ENCODE data around the gene FARP1.

Gene FARP1

GRCh38 chr13:98203646-98204326, 60.9 kb downstream of the FARP1 start:
- CTCF ChIA-PET, result no interaction called here
- TF ChIP-seq ZSCAN16 (tag by site-specific recombination; IDR thresholded peaks at IDR 0.05), result no peak
- TF ChIP-seq ZNF140 (tag by site-specific recombination; IDR thresholded peaks at IDR 0.05), result 0 out of 2 replicates have a peak, but pooled peaks have one; percentile 14
- H3K4me3 ChIP-seq (ENCODE audit: low read depth, low read length), result no peak overlapping the region
- POLR2A ChIA-PET, result no interaction called here
- peaks cover 2% of the 10 kb centered on the region; the same call in 1 of the 2 replicates for H3K4me1 ChIP-seq (ENCODE audit: control insufficient read depth, insufficient read depth, low read length)
- H3K36me3 ChIP-seq (ENCODE audit: control insufficient read depth in 2 of 2, insufficient read depth in 1 of 2, low read length in 2 of 2), result no peaks in the 10 kb centered on the region
- no peak overlapping the region for H3K27ac ChIP-seq (ENCODE audit: extremely low read depth, low read depth, low read length)
- no peaks in the 10 kb centered on the region for H3K9me3 ChIP-seq (ENCODE audit: control insufficient read depth, insufficient read depth, low read depth, low read length)

- peaks cover 2% of the 10 kb centered on the region; the same call in 1 of the 2 replicates for H3K4me1 ChIP-seq (ENCODE audit: control insufficient read depth, insufficient read depth, low read length)
- no peak overlapping the region for H3K27ac ChIP-seq (ENCODE audit: extremely low read depth, low read depth, low read length)
- no peaks in the 10 kb centered on the region for H3K9me3 ChIP-seq (ENCODE audit: control insufficient read depth, insufficient read depth, low read depth, low read length)
- POLR2A ChIA-PET, result no interaction called here
- H3K36me3 ChIP-seq (ENCODE audit: control insufficient read depth in 2 of 2, insufficient read depth in 1 of 2, low read length in 2 of 2), result no peaks in the 10 kb centered on the region
- no peak overlapping the region for H3K4me3 ChIP-seq (ENCODE audit: low read depth, low read length)
- CTCF ChIA-PET, result interaction anchor here (0.7 kb wide), 1 partner anchor 17 kb away, joined by 3 read pairs; no protein-coding TSS in a partner anchor
- TF ChIP-seq TSHZ1 (tag by site-specific recombination; IDR thresholded peaks at IDR 0.05; ENCODE audit: borderline replicate concordance) (no peak), ZNF221 (tag by site-specific recombination; IDR thresholded peaks at IDR 0.05; ENCODE audit: borderline replicate concordance) (no peak), AEBP2 (tag by site-specific recombination; IDR thresholded peaks at IDR 0.05; ENCODE audit: borderline replicate concordance) (no peak)
Measured at GRCh38 chr13:98204546-98204945, 61.7 kb downstream of the FARP1 start.

- no peak for TF ChIP-seq ZNF624 (tag by site-specific recombination; IDR thresholded peaks at IDR 0.05)
- no peak for TF ChIP-seq ZNF626 (tag by site-specific recombination; IDR thresholded peaks at IDR 0.05)
- no peak for TF ChIP-seq ZBTB48 (tag by site-specific recombination; IDR thresholded peaks at IDR 0.05)
- H3K27ac ChIP-seq (ENCODE audit: extremely low read depth, low read depth, low read length), result no peak overlapping the region
- no peaks in the 10 kb centered on the region for H3K9me3 ChIP-seq (ENCODE audit: control insufficient read depth, insufficient read depth, low read depth, low read length)
- no peaks in the 10 kb centered on the region for H3K4me1 ChIP-seq (ENCODE audit: control insufficient read depth, insufficient read depth, low read length)
- ChIA-PET CTCF (no interaction called here), POLR2A (no interaction called here)
- no peaks in the 10 kb centered on the region for H3K36me3 ChIP-seq (ENCODE audit: control insufficient read depth in 2 of 2, insufficient read depth in 1 of 2, low read length in 2 of 2)
- H3K4me3 ChIP-seq (ENCODE audit: low read depth, low read length), result no peak overlapping the region
Measured at GRCh38 chr13:98206946-98207345, 64.1 kb downstream of the FARP1 start.

GRCh38 chr13:98207416-98207815, 64.5 kb downstream of the FARP1 start:
- Histone ChIP-seq H3K9me3 (ENCODE audit: control insufficient read depth, insufficient read depth, low read depth, low read length) (no peaks in the 10 kb centered on the region), H3K4me1 (ENCODE audit: control insufficient read depth, insufficient read depth, low read length) (no peaks in the 10 kb centered on the region), H3K36me3 (ENCODE audit: control insufficient read depth in 2 of 2, insufficient read depth in 1 of 2, low read length in 2 of 2) (no peaks in the 10 kb centered on the region), H3K27ac (ENCODE audit: extremely low read depth, low read depth, low read length) (no peak overlapping the region), H3K4me3 (ENCODE audit: low read depth, low read length) (no peak overlapping the region)
- CTCF ChIA-PET, result no interaction called here
- POLR2A ChIA-PET, result no interaction called here
- no peak for TF ChIP-seq HOXA7 (CRISPR knock-in tag; IDR thresholded peaks at IDR 0.05; ENCODE audit: borderline replicate concordance)
- no peak for TF ChIP-seq ZNF548 (tag by site-specific recombination; IDR thresholded peaks at IDR 0.05)
- no peak for TF ChIP-seq ZNF223 (tag by site-specific recombination; IDR thresholded peaks at IDR 0.05)
- no peak for TF ChIP-seq ZNF214 (tag by site-specific recombination; IDR thresholded peaks at IDR 0.05; ENCODE audit: borderline replicate concordance)
- no peak for TF ChIP-seq ZNF280C (tag by site-specific recombination; IDR thresholded peaks at IDR 0.05)
- TF ChIP-seq ZSCAN4 (tag by site-specific recombination; IDR thresholded peaks at IDR 0.05), result no peak
- no peak for TF ChIP-seq ZNF664 (tag by site-specific recombination; IDR thresholded peaks at IDR 0.05)
- no peak for TF ChIP-seq ZFP41 (tag by site-specific recombination; IDR thresholded peaks at IDR 0.05; ENCODE audit: borderline replicate concordance)
- TF ChIP-seq ZNF416 (tag by site-specific recombination; IDR thresholded peaks at IDR 0.05), result no peak
- no peak for TF ChIP-seq ZNF37A (tag by site-specific recombination; IDR thresholded peaks at IDR 0.05)
- TF ChIP-seq GFI1B (tag by site-specific recombination; IDR thresholded peaks at IDR 0.05), result no peak
- no peak for TF ChIP-seq ZNF561 (tag by site-specific recombination; IDR thresholded peaks at IDR 0.05; ENCODE audit: borderline replicate concordance)
